Fibroblast of upper back skin (primary cell): ENCODE measurements around the gene ZC3H15.
"Not testable (repeated sequence)": the region's sequence is repeated elsewhere in the genome, so short reads cannot be mapped to it uniquely, and the experiment has no call there.

Experiments used
- DNase-seq: peaks from one replicate; pipeline ENCODE4 v3.0.0-alpha.2; 2013

ZC3H15 gene

DNA sequence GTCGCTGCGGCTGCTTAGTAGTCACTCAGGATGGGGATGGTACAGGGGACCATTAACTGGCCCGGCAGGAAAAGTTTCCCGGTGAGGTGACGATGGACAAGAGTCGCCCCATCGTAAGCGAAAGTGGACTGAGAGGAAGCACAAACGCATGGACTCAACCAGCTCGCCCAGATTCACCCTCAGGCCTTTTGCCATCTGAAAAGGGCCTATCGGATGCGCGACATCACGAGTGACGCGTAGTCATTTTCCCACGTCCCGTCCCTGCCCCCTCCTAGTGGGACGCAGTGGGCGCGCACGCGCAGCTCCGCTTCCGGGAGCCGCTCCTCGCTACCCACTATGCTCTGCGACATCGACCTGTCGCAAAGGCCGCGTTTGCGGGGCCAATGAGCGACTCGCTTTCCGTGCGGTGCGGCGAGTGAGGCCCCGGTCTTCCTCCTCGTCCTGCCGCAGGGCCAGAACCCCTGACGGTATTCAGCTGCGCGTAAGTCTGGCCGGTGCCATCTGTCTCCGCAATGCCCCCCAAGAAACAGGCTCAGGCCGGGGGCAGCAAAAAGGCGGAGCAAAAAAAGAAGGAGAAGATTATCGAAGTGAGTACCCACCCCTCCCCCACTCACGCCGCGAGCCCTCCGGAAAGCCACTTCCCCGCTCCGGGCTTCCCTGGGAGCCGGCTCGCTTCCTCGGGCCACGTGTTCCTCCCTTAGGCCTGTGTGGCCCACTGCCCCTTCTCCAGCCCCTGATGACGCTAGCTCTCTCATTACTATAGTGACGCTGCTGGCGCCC is at the start of gene ZC3H15:
Gene ZC3H15 (plus strand): TSS at position 390 of the 780 bp plus-strand sequence. CDS start 123 bp downstream, at position 513.
- peak; percentile 98 for DNase-seq

DNA sequence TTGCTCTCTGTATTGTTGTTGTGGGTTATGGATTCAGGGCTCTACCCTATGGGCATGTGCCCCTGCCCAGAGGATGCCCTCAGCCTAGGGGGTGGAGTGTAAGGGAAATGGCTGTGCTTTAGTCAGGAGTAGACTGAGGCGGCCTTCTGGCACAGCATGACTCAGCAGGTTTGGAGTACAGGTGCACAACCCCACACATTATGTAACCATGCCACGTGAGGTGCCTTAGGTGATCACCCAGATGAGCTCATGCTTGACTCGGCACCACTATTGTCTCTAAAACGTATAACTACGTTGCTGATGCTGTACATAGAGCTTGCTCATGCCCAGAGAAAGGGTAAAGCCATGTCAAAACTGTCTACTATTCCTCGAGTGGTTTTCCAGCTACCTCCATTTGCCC is 48.3 kb upstream of the ZC3H15 start:
- DNase-seq, result no peak

DNA sequence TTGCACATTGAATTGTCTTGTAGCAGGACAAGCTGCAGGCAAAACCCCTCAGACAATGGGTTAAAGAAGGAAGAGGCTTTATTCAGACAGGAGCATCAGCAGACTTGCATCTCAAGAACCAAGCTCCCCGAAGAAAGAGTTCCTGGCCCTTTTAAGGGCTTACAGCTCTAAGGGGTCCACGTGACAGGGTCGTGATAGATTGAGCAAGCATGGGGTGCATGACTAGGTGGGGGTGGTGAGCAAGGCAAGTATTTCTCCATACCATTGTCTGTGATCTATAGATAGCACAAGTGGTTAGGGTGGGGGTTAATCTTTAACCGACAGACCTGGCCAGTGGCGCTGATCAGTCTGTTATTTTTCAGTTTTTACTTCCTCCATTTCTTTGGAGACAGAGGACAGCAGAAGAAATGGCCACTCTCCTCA is 46.4 kb upstream of the ZC3H15 start:
- DNase-seq, result not testable (repeated sequence)

DNA sequence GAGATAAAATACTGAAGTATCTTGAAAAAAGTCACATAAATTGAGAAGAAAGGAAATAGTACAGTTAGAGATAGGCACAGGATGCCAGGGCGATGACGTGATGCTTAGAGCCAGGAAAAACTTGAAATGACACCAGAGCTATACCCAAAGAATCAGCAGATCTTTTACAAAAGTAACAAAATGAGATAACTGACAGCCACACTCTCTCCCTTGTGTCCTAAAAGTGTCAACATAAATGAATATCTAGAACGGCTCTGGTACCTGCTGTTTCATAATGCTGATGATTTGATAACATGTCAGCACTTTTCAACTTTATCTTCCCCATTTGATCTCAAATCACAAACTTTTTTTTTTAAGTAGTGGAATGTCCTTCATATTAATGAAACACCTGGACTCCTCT is 45.6 kb upstream of the ZC3H15 start:
- no peak for DNase-seq

DNA sequence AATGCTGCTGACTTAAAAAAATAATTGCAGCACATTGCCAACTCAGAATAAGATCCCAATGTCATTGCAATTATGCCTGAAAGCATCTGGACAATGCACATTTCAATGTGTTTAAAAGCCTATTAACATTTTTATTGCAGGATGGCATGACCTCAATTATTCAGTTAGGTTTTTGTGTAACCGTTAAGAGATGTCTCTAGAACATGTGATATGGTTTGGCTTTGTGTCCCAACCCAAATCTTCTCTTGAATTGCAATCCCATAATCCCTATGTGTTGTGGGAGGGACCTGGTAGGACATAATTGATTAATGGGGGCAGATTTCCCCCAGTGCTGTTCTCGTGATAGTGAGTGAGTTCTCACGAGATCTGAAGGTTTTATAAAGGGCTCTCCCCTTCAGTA is 43.2 kb upstream of the ZC3H15 start:
- DNase-seq, result no peak

DNA sequence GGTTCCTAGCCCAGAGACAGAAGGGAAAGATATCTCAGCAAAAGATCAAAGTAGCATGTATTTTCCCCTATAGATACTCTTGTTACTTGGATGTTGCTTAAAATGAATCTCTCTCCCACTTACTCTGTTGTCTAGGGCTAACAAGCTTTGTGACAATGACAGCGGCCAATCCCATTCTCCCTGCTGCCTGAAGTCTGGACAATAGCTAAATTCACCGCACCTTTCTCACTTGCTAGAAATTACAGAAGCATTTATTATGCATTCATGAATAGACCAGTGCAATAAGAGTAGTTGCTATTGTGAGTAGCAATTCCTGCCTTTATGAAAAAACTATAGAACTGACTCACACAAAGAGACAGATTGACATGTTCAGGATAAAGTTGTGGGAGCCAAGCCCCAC is 42.2 kb upstream of the ZC3H15 start:
- no peak for DNase-seq

DNA sequence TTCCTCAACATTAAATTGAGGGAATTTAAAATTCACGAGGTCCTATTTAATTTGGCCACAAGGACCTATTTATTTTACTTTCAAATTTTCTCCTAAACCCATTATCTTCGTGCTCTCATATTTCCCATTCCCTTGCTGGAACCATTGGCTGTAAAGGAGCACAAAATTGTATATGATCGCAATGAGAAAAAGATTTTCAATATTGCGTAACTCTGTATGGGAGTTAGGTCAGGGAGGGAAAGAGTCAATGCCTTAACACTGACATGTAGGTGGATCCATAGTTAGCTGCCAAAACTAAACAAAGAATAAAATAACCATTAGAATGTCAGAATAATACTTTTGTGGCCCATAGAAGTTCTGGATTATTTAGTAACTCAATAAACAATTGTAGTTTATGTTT is 40.6 kb upstream of the ZC3H15 start:
- DNase-seq, result no peak

DNA sequence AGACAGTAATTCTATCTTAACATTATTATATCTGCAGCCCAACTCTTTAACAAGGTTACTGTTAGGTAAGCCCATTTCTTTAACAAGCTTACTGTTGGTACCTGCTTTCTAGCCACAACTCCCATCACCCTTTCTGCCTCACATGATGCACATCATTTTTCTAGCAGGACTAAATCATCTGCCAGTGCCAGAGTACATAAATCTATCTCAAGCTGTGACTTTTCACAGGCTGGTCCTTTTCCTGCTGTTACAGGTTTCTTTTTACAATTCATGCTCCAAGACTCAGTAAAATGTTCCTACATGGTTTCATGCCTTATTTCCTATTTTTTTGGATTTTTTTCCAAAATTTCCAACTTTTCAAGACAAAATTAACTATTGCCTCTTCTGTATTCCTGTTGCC is 30.4 kb upstream of the ZC3H15 start:
- DNase-seq, result no peak

DNA sequence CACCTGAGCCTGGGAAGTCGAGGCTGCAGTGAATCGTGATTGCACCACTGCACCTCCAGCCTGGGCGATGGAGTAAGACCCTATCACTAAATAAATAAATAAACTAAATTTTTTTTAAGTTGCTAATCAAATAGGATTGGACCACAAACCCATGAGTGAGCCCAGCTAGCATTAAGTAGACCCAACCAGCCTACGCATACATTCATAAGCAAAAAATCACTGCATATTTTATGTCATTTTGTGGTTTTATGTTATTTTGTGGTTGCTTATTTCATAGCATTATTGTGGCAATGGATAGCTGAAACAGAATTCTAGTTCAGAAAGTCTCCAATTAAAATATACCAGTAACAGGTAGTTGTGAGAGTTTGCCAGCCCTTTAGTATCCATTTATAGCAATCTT is 29.1 kb upstream of the ZC3H15 start:
- DNase-seq, result peak; percentile 84

DNA sequence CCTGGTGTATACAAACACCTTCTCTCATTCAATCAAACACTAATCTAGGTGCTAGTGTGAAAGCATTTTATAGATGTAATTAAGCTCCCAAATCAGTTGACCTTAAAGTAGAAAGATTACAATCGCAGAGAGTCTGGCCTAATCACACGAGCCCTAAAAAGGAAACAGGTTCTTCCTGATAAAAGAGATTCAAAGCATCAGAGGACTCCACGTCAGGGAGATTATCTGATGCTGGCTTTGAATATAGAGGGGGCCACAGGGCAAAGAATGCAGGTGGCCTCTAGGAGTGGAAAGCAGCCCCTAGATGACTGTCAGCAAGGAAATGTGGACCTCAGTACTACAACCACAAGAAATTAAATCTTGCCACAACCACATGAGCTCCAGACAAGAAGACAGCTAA is 28.2 kb upstream of the ZC3H15 start:
- DNase-seq, result no peak

DNA sequence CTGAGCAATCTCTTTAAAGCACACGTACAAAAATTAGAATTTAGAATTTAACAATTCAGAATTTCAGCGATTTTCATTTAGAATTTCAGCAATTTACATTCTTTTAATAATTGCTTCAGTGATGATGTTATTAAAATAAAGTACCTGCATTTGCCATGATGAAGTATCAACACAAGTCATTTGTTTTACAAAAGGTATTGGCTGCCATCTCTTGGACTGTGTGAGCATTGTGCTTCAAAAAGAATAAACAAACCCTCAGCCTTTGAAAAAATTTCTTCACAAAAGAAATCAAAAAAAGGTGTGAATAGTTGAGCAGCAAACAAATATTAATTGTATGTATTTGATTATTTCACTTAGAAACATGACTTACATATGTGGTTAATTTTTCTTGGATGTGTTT is 27.1 kb upstream of the ZC3H15 start:
- peak; percentile 12 for DNase-seq

DNA sequence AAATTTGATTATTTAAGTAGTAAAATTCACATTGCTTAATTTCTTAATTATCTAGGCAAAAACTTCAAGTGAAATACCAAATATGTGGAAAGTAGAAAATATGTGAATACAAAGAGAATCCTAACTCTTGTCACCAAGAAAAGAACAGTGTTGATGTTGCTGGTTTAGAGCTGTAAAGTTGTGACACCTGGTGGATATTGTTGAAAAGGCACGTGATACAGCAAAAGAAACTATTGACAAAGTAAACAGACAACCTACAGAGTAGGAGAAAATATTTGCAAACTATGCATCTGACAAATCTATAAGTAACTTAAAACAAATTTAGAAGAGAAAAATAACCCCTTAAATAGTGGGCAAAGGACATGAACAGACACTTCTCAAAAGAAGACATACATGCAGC is 25.6 kb upstream of the ZC3H15 start:
- DNase-seq, result peak; percentile 17

DNA sequence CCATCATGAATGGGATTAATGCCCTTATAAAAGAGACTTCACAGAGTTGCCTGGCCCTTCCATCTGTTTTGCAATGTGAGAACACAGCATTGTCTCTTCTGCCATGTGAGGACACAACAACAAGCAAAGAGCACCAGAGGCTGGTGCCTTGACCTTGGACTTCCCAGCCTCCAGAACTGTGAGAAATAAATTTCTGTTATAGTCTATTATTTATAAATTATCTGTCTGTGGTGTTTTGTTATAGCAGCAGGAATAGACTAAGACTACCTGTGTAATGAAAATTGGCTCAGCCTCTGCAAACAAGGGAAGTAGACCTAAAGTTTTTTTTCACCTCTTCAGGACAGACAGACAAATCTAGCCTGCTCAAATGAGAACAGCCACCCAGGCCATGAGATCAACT is 19.3 kb upstream of the ZC3H15 start:
- DNase-seq, result no peak

DNA sequence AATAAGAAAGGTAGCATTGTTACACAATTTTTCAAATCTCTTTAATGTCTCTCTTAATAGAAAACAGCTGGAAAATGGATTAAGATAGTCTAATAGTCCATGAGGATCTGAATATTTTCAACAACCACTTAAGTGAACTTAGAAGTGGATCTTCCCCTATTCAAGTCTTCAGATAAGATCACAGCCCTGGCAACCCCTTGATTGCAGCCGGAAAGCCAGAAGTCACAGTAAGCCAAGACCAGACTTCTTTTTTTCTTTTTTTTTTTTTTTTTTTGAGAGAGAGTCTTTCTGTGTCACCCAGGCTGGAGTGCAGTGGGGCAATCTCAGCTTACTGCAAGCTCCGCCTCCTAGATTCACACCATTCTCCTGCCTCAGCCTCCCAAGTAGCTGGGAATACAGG is 18.6 kb upstream of the ZC3H15 start:
- DNase-seq, result no peak

DNA sequence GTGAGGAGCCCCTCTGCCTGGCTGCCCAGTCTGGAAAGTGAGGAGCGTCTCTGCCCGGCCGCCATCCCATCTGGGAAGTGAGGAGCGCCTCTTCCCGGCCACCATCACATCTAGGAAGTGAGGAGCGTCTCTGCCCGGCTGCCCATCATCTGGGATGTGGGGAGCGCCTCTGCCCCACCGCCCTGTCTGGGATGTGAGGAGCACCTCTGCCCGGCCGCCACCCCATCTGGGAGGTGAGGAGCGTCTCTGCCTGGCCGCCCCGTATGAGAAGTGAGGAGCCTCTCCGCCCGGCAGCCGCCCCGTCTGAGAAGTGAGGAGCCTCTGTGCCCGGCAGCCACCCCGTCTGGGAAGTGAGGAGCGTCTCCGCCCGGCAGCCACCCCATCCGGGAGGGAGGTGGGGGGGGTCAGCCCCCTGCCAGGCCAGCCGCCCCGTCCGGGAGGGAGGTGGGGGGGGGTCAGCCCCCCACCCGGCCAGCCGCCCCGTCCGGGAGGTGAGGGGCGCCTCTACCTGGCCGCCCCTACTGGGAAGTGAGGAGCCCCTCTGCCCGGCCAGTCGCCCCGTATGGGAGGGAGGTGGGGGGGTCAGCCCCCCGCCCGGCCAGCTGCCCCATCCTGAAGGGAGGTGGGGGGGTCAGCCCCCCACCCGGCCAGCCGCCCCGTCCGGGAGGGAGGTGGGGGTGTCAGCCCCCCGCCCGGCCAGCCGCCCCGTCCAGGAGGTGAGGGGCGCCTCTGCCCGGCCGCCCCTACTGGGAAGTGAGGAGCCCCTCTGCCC is 13.2 kb upstream of the ZC3H15 start:
- not testable (repeated sequence) for DNase-seq

DNA sequence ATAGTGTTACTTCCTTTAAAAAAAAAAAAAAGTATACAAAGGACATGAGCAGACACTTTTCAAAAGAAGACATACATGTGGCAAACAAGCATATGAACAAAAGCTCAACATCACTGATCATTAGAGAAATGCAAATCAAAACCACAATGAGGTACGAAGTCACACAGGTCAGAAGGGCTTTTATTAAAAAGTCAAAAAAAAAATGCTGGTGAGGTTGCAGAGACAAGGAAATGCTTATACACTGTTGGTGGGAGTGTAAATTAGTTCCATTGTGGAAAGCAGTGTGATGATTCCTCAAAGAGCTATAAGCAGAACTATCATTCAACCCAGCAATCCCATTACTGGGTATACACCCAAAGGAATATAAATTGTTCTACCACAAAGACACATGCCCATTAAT is 11.8 kb upstream of the ZC3H15 start:
- not testable (repeated sequence) for DNase-seq

DNA sequence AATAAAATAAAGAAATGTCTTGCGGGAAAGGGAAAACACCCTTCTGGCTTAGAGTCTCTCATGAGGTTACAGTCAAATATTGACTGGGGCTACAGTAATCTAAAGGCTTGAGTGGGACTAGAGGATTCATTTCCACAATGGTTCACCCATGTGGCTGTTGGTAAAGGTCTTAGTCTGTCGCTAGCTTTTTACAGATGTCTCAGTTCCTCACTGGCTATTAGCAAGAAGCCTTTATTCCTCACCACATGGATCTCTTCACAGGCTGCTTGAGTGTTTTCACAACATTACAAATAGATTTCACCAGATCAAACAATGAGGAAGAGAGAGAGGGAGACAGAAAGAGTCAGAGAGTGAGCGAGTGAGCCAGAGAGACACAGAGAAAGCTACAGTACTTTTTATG is 8.3 kb upstream of the ZC3H15 start:
- DNase-seq, result no peak

DNA sequence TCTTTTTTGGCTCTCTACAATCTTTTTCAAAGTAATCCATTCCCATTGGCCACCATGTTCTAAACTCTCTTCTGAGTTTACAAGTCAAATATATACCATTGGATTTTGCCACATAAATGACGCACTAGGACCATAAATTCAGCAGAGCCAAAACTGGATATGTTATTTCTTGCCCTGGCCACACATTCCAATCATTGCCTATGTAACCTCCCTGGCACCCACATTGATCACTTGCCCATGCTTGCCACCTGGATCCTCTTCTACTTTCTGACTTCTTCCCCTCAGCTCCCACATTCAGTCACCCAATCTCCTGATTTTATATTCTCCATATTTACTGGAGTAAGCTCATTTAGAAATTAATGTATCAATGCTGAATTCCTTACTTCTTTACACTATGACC is 5.1 kb upstream of the ZC3H15 start:
- no peak for DNase-seq

DNA sequence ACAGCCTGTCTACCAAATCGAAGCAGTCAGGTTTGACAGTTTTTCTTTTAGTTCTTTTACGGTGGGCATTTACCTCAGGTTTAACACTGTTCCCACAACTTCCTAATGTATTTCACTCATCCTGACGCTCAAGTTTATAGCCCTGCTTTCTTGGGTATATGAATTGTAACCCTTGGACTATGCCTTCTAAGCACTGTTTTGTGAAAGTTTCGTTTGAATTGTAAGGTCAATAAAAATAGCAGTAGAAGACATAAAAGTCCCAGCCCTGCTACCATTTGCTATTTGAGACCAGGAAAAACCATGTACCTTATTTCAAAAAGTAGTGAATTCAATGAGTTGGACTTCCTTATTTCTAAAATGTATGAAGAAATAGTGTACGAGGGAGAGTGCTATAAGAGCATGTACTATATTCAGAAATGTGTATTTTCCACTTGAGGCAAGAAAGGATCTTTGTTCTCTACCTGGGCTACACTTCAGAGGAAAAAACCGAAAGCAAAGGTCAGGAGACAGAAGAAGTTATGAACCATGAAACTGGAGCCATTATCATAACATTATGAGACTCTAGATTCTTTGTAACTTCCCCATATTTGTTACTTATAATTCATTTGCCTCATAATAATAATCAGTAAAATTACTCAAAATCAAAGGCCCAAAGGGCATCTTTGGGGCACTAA is 1.9 kb upstream of the ZC3H15 start:
- DNase-seq, result no peak

DNA sequence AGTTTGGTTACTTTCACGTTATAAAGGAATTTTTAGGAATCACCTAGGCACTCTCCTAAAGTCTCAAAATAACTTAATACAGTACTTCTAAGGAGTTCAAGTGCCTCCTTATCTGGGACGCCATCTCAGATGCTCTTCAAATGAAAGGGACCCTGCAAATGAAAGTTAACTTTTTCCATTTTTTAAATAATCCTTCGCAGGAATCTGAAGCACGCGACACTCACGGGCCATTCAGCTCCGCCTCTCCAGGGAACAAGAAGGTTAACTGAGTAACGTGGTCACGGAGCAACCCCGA is 537 bp upstream of the ZC3H15 start:
- DNase-seq, result no peak

DNA sequence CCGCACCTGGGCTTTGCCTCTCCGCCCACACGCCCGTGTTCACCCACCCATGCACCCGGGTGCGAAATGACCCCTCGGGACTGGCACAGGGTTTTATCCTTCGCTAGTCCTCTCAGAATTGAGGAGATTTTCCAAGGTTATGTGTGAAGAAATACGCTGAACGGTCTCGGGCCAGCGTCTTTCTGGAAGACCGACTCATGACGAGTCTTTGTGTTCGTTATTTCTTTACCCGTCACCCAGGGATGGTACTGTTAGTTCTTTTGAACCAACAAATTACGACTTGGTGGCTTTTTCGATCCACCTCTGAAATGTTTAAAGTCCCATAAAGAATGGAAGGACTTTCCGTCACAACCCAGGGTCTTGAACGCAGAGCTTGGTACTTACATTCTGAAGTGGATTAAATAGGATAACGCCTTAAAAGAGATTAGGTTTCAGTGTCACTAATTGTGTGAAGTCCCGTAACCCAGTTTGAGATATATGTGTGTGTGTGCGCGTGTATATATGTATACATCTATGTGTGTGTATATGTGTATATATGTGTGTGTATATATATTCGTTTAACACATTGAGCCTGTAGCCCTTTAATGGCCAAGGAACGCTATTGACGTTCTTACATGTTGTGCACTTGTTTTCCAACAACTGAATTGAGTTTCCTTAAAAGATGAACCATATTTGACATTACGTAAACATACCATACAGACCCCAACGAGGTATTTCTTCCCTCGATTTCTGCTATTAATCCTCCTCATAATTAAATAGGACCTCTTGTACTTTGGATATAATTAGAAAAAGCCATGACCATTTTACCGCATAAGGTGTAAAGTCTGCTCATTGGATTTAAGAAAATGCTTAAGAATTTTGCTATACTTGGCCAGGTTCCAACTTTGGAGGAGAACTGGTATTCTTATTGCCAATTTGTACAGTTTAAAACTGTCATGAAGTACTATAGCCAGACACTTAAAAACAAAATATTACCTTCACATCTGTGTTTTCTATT is 889 bp downstream of the ZC3H15 start:
- DNase-seq, result no peak

DNA sequence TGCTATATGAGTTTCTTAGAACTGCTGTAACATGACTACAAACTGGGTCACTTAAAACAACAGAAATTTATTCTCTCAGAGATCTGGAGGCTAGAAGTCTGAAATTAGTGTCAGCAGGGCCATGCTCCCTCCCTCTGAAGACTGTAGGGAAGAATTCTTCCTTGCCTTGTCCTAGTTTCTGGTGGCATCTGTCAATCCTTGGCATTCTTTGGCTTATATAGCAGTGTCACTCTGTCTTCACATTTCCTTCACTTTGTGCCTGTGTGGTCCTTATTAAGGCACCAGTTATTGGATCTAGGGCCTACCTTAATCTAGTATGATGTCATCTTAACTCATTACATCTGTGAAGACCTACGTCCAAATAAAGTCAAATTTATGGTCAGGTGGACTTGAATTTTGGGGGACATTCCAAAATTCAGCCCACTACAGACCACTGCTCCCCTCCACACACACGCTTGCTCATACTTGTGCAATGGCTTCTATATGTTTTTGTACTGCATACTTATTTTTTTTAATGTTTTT is 7.6 kb downstream of the ZC3H15 start:
- no peak for DNase-seq

DNA sequence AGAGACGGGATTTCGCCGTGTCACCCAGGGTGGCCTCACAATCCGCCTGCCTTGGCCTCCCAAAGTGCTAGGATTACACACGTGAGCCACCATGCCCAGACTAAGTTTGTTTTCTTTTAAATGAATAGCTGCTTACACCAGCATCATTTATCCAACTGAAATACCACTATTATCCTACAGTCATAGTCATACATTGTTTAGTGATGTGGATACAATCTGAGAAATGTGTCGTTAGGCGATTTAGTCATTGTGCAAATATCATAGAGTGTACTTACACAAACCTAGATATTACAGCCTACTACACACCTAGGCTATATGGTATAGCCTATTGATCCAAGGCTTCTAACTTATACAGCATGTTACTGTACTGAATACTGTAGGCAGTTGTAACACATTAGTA is 10.3 kb downstream of the ZC3H15 start:
- no peak for DNase-seq
